Activated naive CD4-positive, alpha-beta T cell treated with anti-CD3 and anti-CD28 coated beads, Interleukin-2, amount 50 U/mL, for 24 hours (primary cell): ENCODE data around the gene LDB2.

ENCODE experiments used
- H3K27ac Mint-ChIP-seq: one replicate; pipeline ENCODE4 v1.8.0; 2021; ENCODE audit warnings: mild to moderate bottlenecking, mixed read lengths
- H3K27me3 Mint-ChIP-seq: one replicate; pipeline ENCODE4 v1.8.0; 2021; ENCODE audit warnings: mixed read lengths
- H3K36me3 Mint-ChIP-seq: one replicate; pipeline ENCODE4 v1.8.0; 2021; ENCODE audit warnings: mixed read lengths
- H3K4me1 Mint-ChIP-seq: one replicate; pipeline ENCODE4 v1.8.0; 2021; ENCODE audit warnings: mixed read lengths
- H3K4me3 Mint-ChIP-seq: one replicate; pipeline ENCODE4 v1.8.0; 2021; ENCODE audit warnings: mild to moderate bottlenecking, mixed read lengths
- H3K9me3 Mint-ChIP-seq: one replicate; pipeline ENCODE4 v1.8.0; 2021; ENCODE audit warnings: mixed read lengths

Gene LDB2

GRCh38 chr4:16692961-16693506, 205.4 kb downstream of the LDB2 start:
- Mint-ChIP-seq H3K4me1 (no peaks in the 10 kb centered on the region), H3K9me3 (no peaks in the 10 kb centered on the region), H3K4me3 (no peak overlapping the region), H3K27ac (no peak overlapping the region), H3K27me3 (peaks cover 6% of the 10 kb centered on the region), H3K36me3 (no peaks in the 10 kb centered on the region)

GRCh38 chr4:16692524-16692923, 205.9 kb downstream of the LDB2 start:
- peaks cover 5% of the 10 kb centered on the region for H3K27me3 Mint-ChIP-seq
- no peak overlapping the region for H3K4me3 Mint-ChIP-seq
- H3K27ac Mint-ChIP-seq: no peak overlapping the region
- H3K9me3 Mint-ChIP-seq: no peaks in the 10 kb centered on the region
- H3K4me1 Mint-ChIP-seq: no peaks in the 10 kb centered on the region
- H3K36me3 Mint-ChIP-seq: no peaks in the 10 kb centered on the region

- no peak overlapping the region for H3K4me3 Mint-ChIP-seq
- no peak overlapping the region for H3K27ac Mint-ChIP-seq
- no peaks in the 10 kb centered on the region for H3K36me3 Mint-ChIP-seq
- no peaks in the 10 kb centered on the region for H3K4me1 Mint-ChIP-seq
- H3K9me3 Mint-ChIP-seq: no peaks in the 10 kb centered on the region
- peaks cover 4% of the 10 kb centered on the region for H3K27me3 Mint-ChIP-seq
These were observed 206.4 kb downstream of the LDB2 start for GRCh38 chr4:16692046-16692445.

GRCh38 chr4:16691450-16691849, 207.0 kb downstream of the LDB2 start:
- H3K4me1 Mint-ChIP-seq: no peaks in the 10 kb centered on the region
- H3K27me3 Mint-ChIP-seq: peaks cover 4% of the 10 kb centered on the region
- H3K36me3 Mint-ChIP-seq: no peaks in the 10 kb centered on the region
- no peaks in the 10 kb centered on the region for H3K9me3 Mint-ChIP-seq
- no peak overlapping the region for H3K4me3 Mint-ChIP-seq
- H3K27ac Mint-ChIP-seq: no peak overlapping the region

- H3K36me3 Mint-ChIP-seq: no peaks in the 10 kb centered on the region
- no peaks in the 10 kb centered on the region for H3K9me3 Mint-ChIP-seq
- no peak overlapping the region for H3K27ac Mint-ChIP-seq
- no peaks in the 10 kb centered on the region for H3K4me1 Mint-ChIP-seq
- peaks cover 3% of the 10 kb centered on the region for H3K27me3 Mint-ChIP-seq
- H3K4me3 Mint-ChIP-seq: no peak overlapping the region
These were observed 210.6 kb downstream of the LDB2 start for GRCh38 chr4:16687845-16688244.

GRCh38 chr4:16687011-16687410, 211.4 kb downstream of the LDB2 start:
- Mint-ChIP-seq H3K4me3 (no peak overlapping the region), H3K27me3 (peaks cover 3% of the 10 kb centered on the region), H3K27ac (no peak overlapping the region), H3K9me3 (no peaks in the 10 kb centered on the region), H3K36me3 (no peaks in the 10 kb centered on the region), H3K4me1 (no peaks in the 10 kb centered on the region)

- H3K36me3 Mint-ChIP-seq: no peaks in the 10 kb centered on the region
- H3K27ac Mint-ChIP-seq: no peak overlapping the region
These were observed 212.2 kb downstream of the LDB2 start for GRCh38 chr4:16686195-16686594.

GRCh38 chr4:16685536-16685935, 212.9 kb downstream of the LDB2 start:
- H3K27me3 Mint-ChIP-seq: peaks cover 2% of the 10 kb centered on the region
- no peak overlapping the region for H3K4me3 Mint-ChIP-seq
- H3K4me1 Mint-ChIP-seq: no peaks in the 10 kb centered on the region
- no peak overlapping the region for H3K27ac Mint-ChIP-seq
- H3K36me3 Mint-ChIP-seq: no peaks in the 10 kb centered on the region
- H3K9me3 Mint-ChIP-seq: no peaks in the 10 kb centered on the region

More at GRCh38 chr4:16686195-16686594, 212.2 kb downstream of the LDB2 start:
- Mint-ChIP-seq H3K4me3 (no peak overlapping the region), H3K4me1 (no peaks in the 10 kb centered on the region), H3K9me3 (no peaks in the 10 kb centered on the region), H3K27me3 (no peaks in the 10 kb centered on the region)

- no peaks in the 10 kb centered on the region for H3K9me3 Mint-ChIP-seq
- peaks cover 2% of the 10 kb centered on the region for H3K27me3 Mint-ChIP-seq
- no peak overlapping the region for H3K27ac Mint-ChIP-seq
- H3K36me3 Mint-ChIP-seq: no peaks in the 10 kb centered on the region
- no peak overlapping the region for H3K4me3 Mint-ChIP-seq
- H3K4me1 Mint-ChIP-seq: no peaks in the 10 kb centered on the region
These were observed 213.5 kb downstream of the LDB2 start for GRCh38 chr4:16684935-16685334.

- Mint-ChIP-seq H3K4me1 (no peaks in the 10 kb centered on the region), H3K27ac (no peak overlapping the region), H3K27me3 (peaks cover 2% of the 10 kb centered on the region), H3K9me3 (no peaks in the 10 kb centered on the region), H3K4me3 (no peak overlapping the region), H3K36me3 (no peaks in the 10 kb centered on the region)
These were observed 214.3 kb downstream of the LDB2 start for GRCh38 chr4:16684097-16684496.

GRCh38 chr4:16682975-16683374, 215.5 kb downstream of the LDB2 start:
- Mint-ChIP-seq H3K4me3 (no peak overlapping the region), H3K4me1 (no peaks in the 10 kb centered on the region), H3K27me3 (peaks cover 2% of the 10 kb centered on the region), H3K36me3 (no peaks in the 10 kb centered on the region), H3K27ac (no peak overlapping the region), H3K9me3 (no peaks in the 10 kb centered on the region)

GRCh38 chr4:16677001-16677944, 221.2 kb downstream of the LDB2 start:
- Mint-ChIP-seq H3K27me3 (peaks cover 2% of the 10 kb centered on the region), H3K4me3 (no peak overlapping the region), H3K27ac (no peak overlapping the region), H3K9me3 (no peaks in the 10 kb centered on the region), H3K4me1 (no peaks in the 10 kb centered on the region), H3K36me3 (no peaks in the 10 kb centered on the region)

- peaks cover 2% of the 10 kb centered on the region for H3K27me3 Mint-ChIP-seq
- H3K4me1 Mint-ChIP-seq: no peaks in the 10 kb centered on the region
- H3K4me3 Mint-ChIP-seq: no peak overlapping the region
- no peaks in the 10 kb centered on the region for H3K36me3 Mint-ChIP-seq
- H3K27ac Mint-ChIP-seq: no peak overlapping the region
- no peaks in the 10 kb centered on the region for H3K9me3 Mint-ChIP-seq
These were observed 222.1 kb downstream of the LDB2 start for GRCh38 chr4:16676230-16676770.

GRCh38 chr4:16674082-16674481, 224.4 kb downstream of the LDB2 start:
- Mint-ChIP-seq H3K4me3 (no peak overlapping the region), H3K27ac (no peak overlapping the region), H3K27me3 (no peaks in the 10 kb centered on the region), H3K4me1 (no peaks in the 10 kb centered on the region), H3K36me3 (no peaks in the 10 kb centered on the region), H3K9me3 (no peaks in the 10 kb centered on the region)

GRCh38 chr4:16672421-16672820, 226.0 kb downstream of the LDB2 start:
- Mint-ChIP-seq H3K9me3 (no peaks in the 10 kb centered on the region), H3K36me3 (no peaks in the 10 kb centered on the region), H3K4me1 (no peaks in the 10 kb centered on the region), H3K27me3 (no peaks in the 10 kb centered on the region), H3K27ac (no peak overlapping the region), H3K4me3 (no peak overlapping the region)

- no peak overlapping the region for H3K4me3 Mint-ChIP-seq
- no peaks in the 10 kb centered on the region for H3K9me3 Mint-ChIP-seq
- H3K4me1 Mint-ChIP-seq: no peaks in the 10 kb centered on the region
- H3K27ac Mint-ChIP-seq: no peak overlapping the region
- H3K27me3 Mint-ChIP-seq: no peaks in the 10 kb centered on the region
- H3K36me3 Mint-ChIP-seq: no peaks in the 10 kb centered on the region
These were observed 226.7 kb downstream of the LDB2 start for GRCh38 chr4:16671741-16672140.
